ENCODE measurements around the gene DUOX2.
A peak's percentile ranks its signal among the peaks of the same experiment; 100 is the strongest.

DUOX2 gene

DNA sequence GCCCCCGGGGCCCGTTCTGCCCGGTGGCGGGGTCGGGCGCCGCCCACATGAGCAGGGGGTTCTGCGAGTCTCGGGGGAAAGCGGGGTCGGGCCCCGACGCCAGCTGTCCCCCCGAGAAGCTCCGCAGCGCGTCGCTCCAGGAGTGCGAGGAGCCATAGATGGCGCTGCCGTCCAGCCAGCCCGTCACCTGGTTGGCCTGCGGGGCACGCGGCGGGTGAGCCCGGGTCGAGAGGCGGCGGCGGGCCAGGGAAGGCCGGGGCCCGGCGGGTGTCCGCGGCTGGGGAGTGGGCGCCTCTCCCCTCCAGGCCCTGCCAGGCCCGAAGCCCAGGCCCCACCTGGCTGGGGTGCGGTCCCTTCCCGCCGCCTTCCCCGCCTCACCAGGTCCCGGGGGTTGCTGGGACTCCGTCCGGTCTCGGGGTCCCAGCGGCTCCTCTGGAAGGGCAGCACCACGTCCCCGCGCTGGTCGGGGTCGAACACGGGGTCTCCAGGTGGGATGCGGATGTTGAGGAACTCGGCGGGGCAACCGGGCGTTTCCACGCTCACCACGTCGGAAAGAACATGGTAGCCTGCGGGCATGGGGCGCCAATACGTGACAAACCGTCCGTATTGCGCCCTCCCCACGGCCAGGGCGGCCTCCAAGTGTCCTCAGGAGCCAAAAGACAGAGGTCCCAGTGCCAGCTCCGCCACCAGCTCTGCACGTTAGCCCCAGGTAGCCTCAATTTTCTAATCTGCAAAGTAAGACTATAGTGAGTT, 2.4 kb downstream of the DUOX2 start:
- no peaks in the 10 kb centered on the region for H3K79me2 ChIP-seq (ENCODE audit: insufficient read depth, low read length)
- H2AFZ ChIP-seq (ENCODE audit: low read length): no peak overlapping the region
- H3K4me3 ChIP-seq (ENCODE audit: low read length, poor library complexity, severe bottlenecking): no peak overlapping the region
- no peaks in the 10 kb centered on the region for H4K20me1 ChIP-seq (ENCODE audit: insufficient read depth, low read length, poor library complexity, severe bottlenecking)
- H3F3A ChIP-seq (ENCODE audit: low read depth): no peaks in the 10 kb centered on the region
- H3K9me3 ChIP-seq (ENCODE audit: insufficient read depth, low read depth, low read length): no peaks in the 10 kb centered on the region
- H3K9me2 ChIP-seq (replicated peaks; ENCODE audit: low read depth, low read length): no peaks in the 10 kb centered on the region
- no peak overlapping the region for H3K4me2 ChIP-seq (ENCODE audit: low read depth, low read length, poor library complexity, severe bottlenecking)
- H3K4me1 ChIP-seq (ENCODE audit: insufficient read depth, low read length, poor library complexity, severe bottlenecking): no peaks in the 10 kb centered on the region
- no peak overlapping the region for H3K9ac ChIP-seq (ENCODE audit: low read depth, low read length, poor library complexity, severe bottlenecking)
- TF ChIP-seq EZH2phosphoT487 (IDR thresholded peaks at IDR 0.05; ENCODE audit: borderline replicate concordance): no peak
- TF ChIP-seq, protein P1, sequence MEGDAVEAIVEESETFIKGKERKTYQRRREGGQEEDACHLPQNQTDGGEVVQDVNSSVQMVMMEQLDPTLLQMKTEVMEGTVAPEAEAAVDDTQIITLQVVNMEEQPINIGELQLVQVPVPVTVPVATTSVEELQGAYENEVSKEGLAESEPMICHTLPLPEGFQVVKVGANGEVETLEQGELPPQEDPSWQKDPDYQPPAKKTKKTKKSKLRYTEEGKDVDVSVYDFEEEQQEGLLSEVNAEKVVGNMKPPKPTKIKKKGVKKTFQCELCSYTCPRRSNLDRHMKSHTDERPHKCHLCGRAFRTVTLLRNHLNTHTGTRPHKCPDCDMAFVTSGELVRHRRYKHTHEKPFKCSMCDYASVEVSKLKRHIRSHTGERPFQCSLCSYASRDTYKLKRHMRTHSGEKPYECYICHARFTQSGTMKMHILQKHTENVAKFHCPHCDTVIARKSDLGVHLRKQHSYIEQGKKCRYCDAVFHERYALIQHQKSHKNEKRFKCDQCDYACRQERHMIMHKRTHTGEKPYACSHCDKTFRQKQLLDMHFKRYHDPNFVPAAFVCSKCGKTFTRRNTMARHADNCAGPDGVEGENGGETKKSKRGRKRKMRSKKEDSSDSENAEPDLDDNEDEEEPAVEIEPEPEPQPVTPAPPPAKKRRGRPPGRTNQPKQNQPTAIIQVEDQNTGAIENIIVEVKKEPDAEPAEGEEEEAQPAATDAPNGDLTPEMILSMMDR (conservative IDR thresholded peaks at IDR 0.05; ENCODE audit: low read length): no peak
- H3K36me3 ChIP-seq (ENCODE audit: insufficient read depth, low read length): no peaks in the 10 kb centered on the region
- H3K27me3 ChIP-seq (ENCODE audit: insufficient read depth, low read length, poor library complexity, severe bottlenecking): no peaks in the 10 kb centered on the region

DNA sequence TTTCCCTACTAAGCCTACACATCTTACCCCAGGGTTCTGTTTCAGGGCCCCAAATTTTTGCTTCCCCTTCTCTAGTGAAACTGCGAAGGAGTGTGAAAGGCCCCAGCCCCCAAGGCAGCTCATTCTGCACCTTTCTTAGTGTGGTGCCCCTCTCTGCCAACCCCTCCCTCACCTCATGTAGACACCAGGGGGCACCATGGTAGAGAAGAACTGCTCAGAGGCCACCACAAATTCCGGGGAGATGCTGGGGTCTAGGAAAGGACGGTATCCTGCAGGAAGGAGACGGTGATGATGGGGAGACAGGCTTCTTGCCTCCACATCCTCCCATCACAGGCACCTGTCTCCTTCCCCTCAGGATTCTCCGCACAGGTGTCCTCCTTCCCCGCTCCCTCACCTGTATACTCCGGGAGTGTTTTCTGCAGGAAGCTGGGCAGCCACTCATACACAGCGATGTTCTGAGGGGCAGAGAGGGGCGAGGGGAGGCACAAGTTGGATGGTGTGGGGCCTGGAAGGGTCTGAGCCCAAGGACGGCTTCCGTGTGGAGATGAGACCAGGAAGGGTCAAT, 3.6 kb downstream of the DUOX2 start:
- Histone ChIP-seq H4K20me1 (ENCODE audit: insufficient read depth, low read length, poor library complexity, severe bottlenecking) (no peaks in the 10 kb centered on the region), H3K4me3 (ENCODE audit: low read length, poor library complexity, severe bottlenecking) (no peak overlapping the region), H3K27me3 (ENCODE audit: insufficient read depth, low read length, poor library complexity, severe bottlenecking) (no peaks in the 10 kb centered on the region), H3K79me2 (ENCODE audit: insufficient read depth, low read length) (no peaks in the 10 kb centered on the region), H3K4me2 (ENCODE audit: low read depth, low read length, poor library complexity, severe bottlenecking) (no peak overlapping the region), H2AFZ (ENCODE audit: low read length) (no peak overlapping the region), H3F3A (ENCODE audit: low read depth) (no peaks in the 10 kb centered on the region), H3K9ac (ENCODE audit: low read depth, low read length, poor library complexity, severe bottlenecking) (no peak overlapping the region), H3K36me3 (ENCODE audit: insufficient read depth, low read length) (no peaks in the 10 kb centered on the region), H3K9me2 (replicated peaks; ENCODE audit: low read depth, low read length) (no peaks in the 10 kb centered on the region), H3K9me3 (ENCODE audit: insufficient read depth, low read depth, low read length) (no peaks in the 10 kb centered on the region), H3K4me1 (ENCODE audit: insufficient read depth, low read length, poor library complexity, severe bottlenecking) (no peaks in the 10 kb centered on the region)
- TF ChIP-seq, protein P1 (conservative IDR thresholded peaks at IDR 0.05; ENCODE audit: low read length): peak; percentile 27; the same call in 1 of the 2 replicates
- TF ChIP-seq EZH2phosphoT487 (IDR thresholded peaks at IDR 0.05; ENCODE audit: borderline replicate concordance): no peak

DNA sequence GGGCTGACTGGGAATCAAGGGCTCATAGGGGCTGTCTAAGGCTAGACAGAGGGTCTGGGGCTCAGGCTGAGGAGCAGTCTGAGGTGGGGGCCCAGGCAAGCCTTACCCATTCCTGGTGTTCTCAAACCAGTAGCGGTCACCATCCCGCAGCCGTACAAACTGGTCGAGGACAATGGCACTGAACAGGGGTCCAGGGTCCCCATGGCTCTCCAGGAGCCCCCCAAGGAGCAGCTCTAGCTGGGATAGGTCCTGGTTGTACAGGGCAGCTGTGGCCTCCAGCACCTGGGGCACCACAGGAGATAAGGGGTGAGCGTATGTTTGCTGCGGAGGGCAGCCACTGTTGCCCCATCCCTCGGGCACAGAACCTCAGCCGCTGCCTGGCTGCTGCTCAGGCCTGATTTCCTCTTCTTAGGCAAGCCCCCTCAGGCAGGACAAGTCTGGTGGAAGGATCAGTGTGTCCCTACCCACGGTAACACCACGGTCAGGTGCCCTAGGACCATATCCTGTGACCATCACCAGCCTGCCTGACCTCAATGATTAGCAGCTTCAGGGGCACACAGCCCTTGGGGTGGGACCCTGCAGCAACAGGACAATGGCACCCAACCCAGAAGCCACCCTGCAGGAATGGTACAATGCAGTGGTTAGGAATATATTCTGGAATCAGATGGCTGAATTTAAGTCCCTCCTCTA, 5.9 kb downstream of the DUOX2 start:
- H4K20me1 ChIP-seq (ENCODE audit: insufficient read depth, low read length, poor library complexity, severe bottlenecking): no peaks in the 10 kb centered on the region
- no peaks in the 10 kb centered on the region for H3K9me3 ChIP-seq (ENCODE audit: insufficient read depth, low read depth, low read length)
- no peaks in the 10 kb centered on the region for H3K4me1 ChIP-seq (ENCODE audit: insufficient read depth, low read length, poor library complexity, severe bottlenecking)
- no peak overlapping the region for H2AFZ ChIP-seq (ENCODE audit: low read length)
- no peaks in the 10 kb centered on the region for H3K9me2 ChIP-seq (replicated peaks; ENCODE audit: low read depth, low read length)
- no peak overlapping the region for H3K4me2 ChIP-seq (ENCODE audit: low read depth, low read length, poor library complexity, severe bottlenecking)
- H3K27me3 ChIP-seq (ENCODE audit: insufficient read depth, low read length, poor library complexity, severe bottlenecking): no peaks in the 10 kb centered on the region
- H3K9ac ChIP-seq (ENCODE audit: low read depth, low read length, poor library complexity, severe bottlenecking): no peak overlapping the region
- H3K79me2 ChIP-seq (ENCODE audit: insufficient read depth, low read length): no peaks in the 10 kb centered on the region
- H3F3A ChIP-seq (ENCODE audit: low read depth): no peaks in the 10 kb centered on the region
- no peaks in the 10 kb centered on the region for H3K36me3 ChIP-seq (ENCODE audit: insufficient read depth, low read length)
- H3K4me3 ChIP-seq (ENCODE audit: low read length, poor library complexity, severe bottlenecking): no peak overlapping the region
- TF ChIP-seq, protein P1 (conservative IDR thresholded peaks at IDR 0.05; ENCODE audit: low read length): no peak
- no peak for TF ChIP-seq EZH2phosphoT487 (IDR thresholded peaks at IDR 0.05; ENCODE audit: borderline replicate concordance)

Data from Loucy (cell line).